Stimulated activated CD4-positive, alpha-beta T cell treated with anti-CD3 and anti-CD28 coated beads, Interleukin-4, amount 100 ng/mL, for 48 hours (primary cell): ENCODE measurements around the gene RASSF10.
"Not testable (repeated sequence)": the region's sequence is repeated elsewhere in the genome, so short reads cannot be mapped to it uniquely, and the experiment has no call there.

Experiments used
- DNase-seq, 2 donors: peaks; one replicate each; pipeline ENCODE4 v3.0.0-alpha.2; 2020; ENCODE audit warnings: low read depth in 2 of 2

RASSF10 gene

DNA sequence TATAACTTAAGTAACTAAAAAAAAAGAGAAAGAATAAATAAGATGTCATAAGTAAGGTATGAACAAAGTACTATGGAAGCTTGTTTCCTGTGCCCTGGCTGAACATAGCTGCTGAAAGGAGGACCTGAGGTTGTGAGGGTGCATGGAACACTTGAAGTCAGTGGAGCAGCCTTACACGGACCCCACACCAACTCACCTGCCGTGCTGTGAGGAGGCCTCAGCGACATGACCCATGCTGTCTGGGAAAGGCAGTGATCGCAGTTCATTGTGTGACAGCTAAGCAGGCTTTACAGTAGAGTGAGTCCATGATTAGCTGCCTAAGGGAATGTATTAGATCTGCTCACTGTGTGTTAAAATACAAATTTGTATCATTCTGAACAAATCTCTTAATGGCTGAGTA is 17.6 kb downstream of the RASSF10 start:
- no peak for DNase-seq

DNA sequence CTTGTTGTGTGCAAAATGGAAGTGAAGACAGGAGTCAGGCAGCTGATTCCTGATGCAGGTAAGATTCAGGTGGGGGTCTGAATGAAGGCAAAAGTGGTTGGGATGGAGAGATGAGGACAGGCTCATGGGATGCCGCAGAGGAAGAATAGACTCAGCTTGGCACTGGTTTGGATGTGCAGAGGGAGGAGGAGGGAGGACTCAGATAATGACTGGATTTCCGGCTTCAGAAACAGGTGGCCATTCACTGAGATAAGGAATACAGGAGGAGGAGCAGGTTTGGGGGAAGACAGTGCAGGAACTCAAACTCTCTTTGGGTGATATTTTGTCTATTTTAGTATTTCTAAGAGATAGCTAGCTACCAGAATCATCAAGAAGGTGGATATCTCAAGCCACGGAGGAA is 19.2 kb downstream of the RASSF10 start:
- DNase-seq = no peak

DNA sequence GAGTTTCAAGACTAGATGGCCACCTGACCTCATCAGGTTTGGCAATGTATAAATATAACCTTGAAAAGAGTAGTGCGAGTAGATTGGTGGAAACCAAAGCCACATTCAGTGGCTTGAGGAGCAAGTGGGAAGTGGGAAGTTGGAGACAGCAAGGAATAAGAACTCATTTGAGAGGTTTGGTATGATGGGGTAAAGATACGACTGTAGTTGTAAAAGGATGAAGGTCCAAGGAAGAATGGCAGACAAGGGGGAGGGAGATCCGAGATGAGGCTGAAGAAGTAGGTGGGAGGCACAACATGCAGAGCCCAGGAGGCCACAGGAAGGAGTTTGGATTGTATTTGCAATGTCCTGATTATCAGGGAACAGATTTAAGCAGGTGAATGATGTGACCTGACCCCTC is 20.8 kb downstream of the RASSF10 start:
- DNase-seq = no peak

DNA sequence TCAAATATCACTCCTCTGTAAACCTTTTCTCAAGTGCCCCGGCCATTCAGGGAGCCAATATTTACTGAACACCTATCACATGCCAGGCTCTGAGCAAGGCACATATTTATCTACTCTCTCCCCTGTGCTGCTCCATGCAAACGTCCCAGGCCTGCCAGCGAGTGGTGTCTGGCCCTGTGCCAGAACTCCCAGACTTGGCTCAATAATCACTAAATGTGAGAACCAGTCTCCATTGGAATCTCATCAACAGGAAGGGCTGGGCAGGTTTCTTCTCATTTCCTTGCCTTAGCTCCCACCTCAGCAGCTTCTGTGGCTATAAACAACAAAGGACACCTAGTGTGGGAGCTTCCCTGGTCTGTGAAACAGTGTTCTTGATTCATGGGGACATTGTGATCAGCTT is 21.7 kb downstream of the RASSF10 start:
- no peak for DNase-seq

DNA sequence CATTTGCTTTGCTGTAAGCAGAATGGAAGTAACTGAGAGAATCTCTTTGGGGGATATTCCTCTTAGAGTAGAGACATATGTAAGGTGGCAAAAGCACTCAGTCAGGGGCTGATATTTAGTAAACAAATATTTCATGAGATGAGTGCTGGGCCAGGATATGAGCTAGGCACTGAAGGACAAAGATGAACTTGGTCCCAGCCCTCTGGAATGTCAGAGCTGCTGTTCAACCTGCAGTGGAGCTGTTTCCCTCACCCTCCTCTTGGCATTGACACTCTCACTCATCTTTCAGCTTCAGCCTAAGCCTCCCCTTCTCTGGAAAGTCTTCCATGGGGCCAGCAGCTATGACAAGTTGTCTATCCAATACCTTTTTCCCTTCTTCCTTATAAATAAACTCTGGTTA is 22.2 kb downstream of the RASSF10 start:
- DNase-seq = no peak

DNA sequence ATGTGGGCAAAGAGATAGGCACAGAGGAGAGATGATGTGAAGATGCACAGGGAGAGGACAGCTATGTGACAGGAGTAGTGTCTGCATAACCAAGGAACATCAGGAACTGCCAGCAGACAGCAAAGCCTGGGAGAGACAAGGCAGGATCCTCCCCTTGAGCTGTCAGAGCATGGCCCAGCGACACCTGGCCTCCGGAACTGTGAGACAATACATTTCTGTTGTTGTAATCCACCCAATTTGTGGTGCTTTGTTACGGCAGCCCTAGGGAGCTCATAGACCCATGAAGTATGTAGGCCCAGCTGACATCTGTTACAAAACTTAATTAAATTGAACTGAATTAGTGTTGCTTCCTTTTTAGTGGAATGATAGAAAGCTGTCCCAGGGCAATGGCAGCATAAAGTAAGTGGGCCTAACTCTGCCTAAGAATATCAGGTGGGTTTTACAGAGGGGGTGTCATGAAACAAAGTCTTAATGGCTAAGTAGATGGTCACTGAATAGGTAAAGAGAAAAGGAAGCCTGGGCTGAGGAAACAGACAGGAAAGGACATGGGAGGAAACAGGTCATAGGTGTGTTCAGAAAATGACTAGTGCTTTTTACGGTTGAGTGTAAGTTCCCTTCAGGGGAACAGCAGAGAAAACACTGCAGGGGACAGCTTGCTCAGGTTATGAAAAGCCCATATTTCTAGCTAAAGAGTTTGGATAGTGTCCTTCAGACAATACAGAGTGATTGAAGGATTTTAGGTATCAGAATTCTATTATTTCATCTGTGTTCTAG is 24.8 kb downstream of the RASSF10 start:
- no peak for DNase-seq

DNA sequence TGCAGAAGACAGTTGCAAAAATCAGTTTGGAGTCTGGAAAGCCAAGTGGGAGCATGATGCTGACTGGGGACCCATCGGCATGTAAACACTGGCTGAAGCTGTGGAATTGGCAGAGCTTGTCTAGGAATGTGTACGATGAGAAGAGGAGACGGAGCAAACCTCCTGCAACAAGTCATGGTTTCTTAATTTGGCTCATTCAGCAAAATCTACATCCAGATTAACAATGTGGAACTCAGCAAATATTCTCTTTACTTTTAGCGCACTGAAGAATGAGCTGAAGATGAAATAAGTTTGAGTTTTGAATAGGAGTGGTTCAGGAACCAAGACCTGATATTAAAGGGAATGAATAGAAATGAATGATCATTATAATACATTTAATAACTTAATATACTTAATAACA is 26.6 kb downstream of the RASSF10 start:
- no peak for DNase-seq

DNA sequence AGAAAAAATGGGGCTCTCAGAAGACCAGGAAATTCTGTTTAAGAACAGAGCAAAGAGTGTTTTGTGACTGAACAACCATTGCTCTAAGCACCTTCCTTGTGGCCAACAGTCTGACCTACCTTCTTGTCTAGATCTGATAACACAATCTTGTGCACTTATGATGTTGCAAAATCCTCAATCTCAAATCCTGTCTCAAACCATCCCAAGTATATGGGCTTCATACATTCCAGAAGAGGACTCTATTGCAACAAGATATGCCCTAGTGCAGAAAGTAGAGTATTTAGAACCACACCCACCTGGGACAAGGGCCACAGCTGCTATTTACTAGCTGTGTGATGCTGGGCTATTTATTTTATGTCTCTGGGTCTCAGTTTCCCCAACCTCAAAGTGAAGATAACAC is 27.1 kb downstream of the RASSF10 start:
- DNase-seq = no peak

DNA sequence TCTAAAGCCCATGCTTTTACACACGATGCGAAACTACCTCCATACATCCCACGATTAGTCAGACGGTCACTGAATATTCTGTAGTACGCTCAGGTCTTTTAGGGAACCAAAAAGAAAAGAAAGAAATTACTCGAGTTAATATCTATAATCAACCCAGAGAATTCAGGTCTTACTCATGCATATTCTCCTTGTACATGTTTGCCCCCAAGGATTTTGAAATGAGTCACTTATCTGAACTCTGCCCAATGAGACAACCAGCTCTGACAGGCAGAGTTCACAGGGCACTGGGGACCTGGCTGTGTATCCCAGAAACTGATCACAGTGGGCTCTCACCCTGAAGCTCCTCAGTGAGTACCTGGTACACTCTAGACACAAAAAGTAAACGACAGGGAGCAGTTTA is 29.2 kb downstream of the RASSF10 start:
- DNase-seq = no peak

DNA sequence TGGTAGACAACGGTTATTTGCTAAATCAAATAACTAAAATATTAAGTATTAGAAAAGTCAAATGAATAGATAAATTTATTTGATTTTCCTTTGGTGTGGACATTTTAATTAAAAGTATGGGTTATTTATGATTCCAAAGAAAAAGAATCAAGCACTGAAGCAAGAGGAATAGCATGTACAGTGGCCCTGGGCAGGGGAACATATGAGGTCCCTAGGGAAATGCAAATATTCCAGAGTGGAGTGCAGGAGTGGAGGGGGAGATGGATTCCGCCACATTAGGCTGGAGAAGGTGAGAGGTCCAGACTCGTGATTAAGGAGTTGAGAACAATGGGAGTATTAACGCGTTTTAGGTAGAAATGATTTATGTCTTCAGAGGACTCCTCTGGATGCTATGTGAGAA is 30.0 kb downstream of the RASSF10 start:
- no peak for DNase-seq

DNA sequence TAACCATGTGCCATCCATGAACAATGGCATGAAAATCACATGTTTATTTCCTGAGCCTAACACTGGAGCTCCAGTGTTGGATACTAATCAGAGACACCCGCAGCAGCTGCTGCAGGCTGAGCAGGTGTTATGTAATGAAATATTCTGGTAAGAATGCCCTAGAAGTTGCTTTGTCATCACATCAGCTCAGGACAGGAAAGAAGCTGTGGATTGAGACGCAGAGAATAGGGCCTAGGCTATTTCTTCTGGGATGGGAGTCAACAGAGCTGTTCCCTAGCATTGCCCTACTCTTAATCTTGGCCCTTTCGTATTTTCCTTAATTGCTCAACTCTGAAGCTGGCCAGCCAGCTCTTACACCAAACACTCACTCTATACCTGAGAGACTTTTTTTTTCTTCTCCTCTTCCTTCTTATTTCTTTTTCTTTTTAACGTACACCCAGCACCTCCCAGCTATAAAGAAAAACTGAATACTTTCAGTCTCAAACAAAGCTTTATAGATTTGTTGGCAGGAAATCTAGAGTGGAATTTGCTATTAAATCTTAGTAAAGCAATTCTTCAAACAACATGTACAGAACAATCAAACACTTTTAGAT is 31.9 kb downstream of the RASSF10 start:
- DNase-seq = no peak

DNA sequence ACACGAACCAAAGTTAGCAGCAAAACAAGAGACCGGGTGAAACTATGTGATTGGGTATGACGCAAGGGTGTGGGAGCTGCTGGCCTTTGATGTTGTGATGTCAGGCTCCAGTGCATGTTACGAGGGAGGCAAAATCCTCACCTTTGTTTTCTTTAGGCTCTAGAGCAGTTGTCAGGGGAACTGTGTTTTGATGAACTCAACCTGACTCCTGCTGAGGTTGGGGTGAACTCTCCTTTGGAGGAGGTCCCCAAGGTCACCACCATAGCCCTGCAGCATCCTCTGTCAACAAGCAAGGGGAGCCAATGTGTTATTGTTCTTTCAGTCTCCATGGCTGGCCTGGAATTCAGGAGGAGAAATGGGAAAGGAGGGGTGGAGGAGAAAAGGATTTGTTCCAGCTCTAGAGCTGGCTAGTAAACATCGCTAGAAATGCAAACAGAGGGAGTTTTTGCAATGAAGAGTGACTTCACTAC is 33.8 kb downstream of the RASSF10 start:
- no peak for DNase-seq

DNA sequence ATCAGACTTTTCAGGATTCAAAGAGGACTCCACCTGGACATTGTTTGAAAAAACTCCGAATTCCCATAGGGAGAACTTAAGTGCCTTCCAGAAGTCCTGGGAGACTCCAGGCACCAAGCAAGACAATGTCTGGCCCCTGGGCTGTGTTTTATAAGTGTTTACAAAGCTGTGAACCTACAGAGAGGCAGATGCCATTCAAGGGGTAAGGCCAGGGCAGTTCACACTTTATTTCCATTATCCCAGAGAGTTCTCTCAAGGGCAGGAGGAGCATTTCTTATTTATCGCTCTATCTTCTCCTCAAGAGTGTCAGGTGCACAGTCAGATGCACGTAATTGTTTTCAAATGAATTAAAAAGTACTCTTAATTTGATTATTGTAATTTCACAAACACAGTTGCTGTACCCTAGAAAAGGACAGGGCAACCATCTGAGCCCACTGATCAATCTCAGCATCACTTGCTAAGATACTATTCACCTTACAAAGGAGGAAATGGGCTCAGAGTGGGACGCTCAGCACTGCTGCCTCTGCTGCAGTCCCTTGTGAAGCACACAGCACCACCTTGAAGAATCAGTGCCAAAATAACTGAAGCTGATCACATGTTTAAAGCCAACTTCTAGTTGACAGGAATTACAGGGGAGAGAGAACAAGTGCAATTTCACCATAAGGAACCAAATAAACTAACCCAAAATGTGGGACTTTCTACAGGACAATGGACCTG is 35.0 kb downstream of the RASSF10 start:
- no peak for DNase-seq

DNA sequence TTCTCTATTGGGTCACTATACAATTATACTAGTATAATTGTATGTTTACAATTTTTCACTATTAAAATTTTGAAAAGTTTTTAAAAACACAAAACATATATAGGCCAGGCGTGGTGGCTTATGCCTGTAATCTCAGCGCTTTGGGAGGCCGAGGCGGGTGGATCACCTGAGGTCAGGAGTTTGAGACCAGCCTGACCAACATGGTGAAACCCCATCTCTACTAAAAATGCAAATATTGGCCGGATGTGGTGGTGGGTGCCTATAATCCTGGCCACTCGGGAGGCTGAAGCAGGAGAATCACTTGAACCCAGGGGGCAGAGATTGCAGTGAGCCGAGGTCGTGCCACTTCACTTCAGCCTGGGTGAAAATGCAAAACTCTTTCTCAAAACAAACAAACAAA is 36.0 kb downstream of the RASSF10 start:
- DNase-seq = not testable (repeated sequence)

DNA sequence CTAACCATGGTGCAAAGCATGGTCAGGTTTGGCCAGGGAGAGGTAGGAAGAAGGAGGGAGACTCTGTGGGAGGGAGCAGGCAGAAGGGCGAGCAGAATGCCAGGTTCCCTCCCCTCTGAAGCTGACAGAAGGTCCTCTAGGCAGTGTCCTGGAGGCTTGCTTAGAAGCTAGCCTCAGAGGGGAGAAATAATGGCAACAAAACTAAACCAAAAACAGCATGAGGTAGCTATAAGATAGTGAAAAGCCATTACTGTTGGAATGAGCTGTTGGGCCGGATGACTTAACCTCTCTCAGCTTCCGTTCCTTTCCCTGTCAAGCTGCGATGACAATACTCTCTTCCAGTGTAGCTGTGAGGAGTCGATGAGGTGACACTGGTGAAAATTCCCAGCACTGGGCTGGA is 36.6 kb downstream of the RASSF10 start:
- DNase-seq = no peak

DNA sequence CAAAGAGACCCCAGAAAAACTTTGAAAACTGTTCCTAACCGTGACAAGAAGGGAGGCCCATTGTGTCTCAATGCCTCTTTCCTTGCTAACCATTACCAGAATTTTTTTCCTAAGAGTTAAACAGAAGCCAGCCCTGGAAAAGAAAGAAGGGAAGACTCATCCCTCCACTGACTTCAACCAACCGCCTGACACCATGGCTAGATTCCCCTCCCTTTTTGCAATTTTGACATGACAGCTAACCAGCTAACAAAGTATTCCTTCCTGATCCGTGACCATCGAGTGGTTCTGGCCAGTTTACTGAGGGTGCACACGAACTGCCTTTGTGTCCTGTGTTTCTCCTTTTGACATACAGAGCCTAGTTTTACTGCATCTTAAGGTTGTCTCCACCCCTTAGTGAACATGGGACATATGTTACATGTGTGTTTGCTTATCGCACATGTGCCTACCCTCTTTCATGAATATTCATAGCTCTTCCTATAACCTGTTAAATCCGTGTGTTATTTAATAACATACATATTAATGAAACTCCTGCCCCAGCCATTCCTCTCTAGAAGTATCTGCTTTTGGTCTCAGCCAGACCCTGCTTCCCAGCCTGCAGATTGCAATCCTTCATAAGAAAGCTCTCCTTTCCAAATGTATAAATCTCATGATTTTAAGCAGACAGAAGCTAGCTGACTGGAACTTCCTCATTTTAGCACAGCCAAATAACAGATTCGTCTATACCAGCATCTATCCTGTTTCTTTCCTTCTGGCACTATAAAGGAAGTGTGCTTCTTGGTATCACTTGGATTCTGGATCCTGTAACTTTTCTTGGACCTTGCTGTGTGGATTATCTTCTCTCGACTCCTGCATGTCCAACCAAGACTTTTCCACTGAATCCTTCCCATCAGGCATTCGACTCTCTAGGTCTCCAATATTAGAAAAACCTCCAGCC is 37.8 kb downstream of the RASSF10 start:
- DNase-seq = no peak

DNA sequence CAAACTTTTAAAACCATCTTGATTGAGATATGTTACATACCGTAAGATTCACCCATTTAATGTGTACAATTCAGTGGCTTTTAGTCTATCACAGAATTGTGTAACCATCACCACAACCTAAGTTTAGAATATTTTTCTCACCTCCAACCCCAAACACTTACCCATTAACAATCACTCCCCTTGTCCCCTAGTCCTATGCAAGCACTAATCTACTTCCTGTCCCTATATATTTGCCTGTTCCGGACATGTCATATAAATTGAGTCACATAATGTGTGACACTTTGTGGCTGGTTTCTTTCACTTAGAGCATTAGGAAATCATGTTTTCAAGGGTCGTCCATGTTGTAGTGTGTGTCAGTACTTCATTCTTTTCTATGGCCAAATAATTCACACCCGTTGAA is 38.8 kb downstream of the RASSF10 start:
- no peak for DNase-seq

DNA sequence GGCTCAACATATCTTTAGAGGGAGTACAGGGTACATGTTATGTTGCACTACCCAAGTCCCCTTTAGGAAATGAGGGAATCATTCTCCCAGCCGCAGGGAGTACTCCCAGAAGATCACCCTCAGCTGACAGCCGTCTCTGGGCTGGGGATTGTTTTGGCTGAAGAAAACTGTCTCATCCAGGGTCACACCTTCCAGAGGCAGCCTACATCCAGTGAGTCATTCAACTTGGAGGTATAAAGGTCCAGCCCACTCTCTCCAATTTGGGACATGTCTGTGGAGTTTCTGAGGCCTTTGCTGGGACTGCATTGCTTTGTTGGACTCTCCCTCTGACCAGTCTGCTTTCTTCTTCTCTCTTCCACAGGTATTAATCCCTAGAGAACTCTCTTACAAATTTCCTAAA is 42.1 kb downstream of the RASSF10 start:
- DNase-seq = no peak

DNA sequence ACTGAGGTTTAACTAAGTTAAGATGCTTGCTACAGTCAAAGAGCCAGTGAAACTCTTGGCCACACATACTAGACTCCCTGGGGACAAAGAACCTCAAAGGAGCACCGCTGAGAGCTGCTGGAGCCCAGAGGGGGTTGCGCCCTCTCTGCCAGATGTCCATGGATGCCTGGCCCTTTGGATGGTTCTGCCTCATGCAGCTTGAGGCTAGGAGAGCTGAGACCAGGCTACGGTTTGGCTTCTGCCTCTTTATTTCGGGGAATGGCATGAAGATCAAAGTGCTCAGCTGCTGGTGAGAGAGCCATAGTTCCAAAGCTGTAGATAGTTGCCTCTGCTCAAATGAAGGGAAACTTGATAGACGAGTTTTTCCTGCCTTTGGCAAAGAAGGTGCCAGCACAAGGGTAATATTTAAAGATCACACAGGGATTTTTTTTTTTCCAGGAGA is 43.0 kb downstream of the RASSF10 start:
- DNase-seq = no peak

DNA sequence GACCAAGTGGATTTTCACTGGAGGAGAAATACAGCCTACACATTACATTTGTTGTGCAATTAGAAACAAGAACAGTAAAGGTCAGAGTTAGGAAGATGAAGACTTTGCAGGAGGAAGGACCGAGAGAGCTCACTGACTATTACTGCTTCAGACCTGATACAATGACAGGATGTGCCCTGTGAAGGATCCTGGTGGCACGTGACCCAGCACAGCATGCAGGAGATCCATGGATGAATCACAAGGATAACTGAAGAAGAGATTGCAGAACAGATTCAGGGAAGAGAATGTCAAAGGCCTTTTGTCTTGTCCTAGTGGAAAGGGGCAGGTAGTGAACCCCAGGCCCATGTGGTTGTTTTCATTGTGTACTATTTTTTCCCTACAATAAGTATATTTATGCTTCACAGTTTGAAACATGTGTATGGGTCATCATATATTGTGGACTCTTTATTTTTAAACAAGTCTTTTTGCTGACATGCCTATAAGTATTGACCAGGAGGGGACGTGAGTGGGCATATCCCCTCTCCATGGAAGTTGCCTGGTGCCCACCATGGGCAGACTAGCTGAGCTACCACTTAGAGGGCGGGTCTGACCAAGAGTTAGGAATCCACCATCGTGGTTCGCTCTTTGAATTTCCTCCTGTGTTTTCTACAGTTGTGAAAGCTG is 44.3 kb downstream of the RASSF10 start:
- DNase-seq = no peak

DNA sequence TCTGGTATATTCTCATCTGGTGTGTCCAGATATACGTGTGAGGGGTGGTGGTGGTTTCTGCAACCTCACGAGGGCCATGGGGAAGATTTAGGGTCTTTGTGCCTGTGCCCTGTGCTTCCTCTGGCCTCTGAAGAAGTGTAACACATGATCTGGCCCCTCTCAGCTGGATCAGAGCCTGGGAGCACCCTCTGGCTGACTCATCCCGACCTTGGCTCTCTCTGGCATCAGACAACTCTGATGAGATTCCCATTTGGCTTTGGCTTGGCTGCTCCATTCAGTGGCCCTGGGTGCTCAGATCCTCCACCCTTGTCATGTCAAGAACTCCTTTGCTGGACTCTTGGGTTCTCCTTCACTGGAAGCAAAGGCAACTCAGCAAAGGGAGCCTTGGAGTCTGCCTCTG is 45.2 kb downstream of the RASSF10 start:
- no peak for DNase-seq
